Activated T-cell treated with anti-CD3 and anti-CD28 coated beads for 24 hours (primary cell): Measurements from ENCODE around the gene POLR2M.

Experiments used
- DNase-seq: peaks from one replicate; pipeline ENCODE4 v3.0.0-alpha.2; 2020; ENCODE audit warnings: low read depth

Gene POLR2M

GRCh38 chr15:57740048-57740447 lies 33.5 kb downstream of the POLR2M start:
- no peak for DNase-seq

- no peak for DNase-seq
Measured at GRCh38 chr15:57741089-57741488, 34.6 kb downstream of the POLR2M start.

GRCh38 chr15:57743424-57743823 lies 36.9 kb downstream of the POLR2M start:
- DNase-seq = no peak

- DNase-seq = no peak
Measured at GRCh38 chr15:57746786-57747185, 40.3 kb downstream of the POLR2M start.

GRCh38 chr15:57747206-57747896 lies 40.8 kb downstream of the POLR2M start:
- no peak for DNase-seq

- DNase-seq = no peak
Measured at GRCh38 chr15:57751177-57751800, 44.8 kb downstream of the POLR2M start.

GRCh38 chr15:57752436-57752835 lies 45.9 kb downstream of the POLR2M start:
- no peak for DNase-seq

GRCh38 chr15:57752840-57753239 lies 46.3 kb downstream of the POLR2M start:
- DNase-seq = no peak

- no peak for DNase-seq
Measured at GRCh38 chr15:57756466-57756865, 50.0 kb downstream of the POLR2M start.

GRCh38 chr15:57758560-57758959 lies 52.0 kb downstream of the POLR2M start:
- DNase-seq = no peak

GRCh38 chr15:57761562-57761961 lies 55.0 kb downstream of the POLR2M start:
- DNase-seq = no peak

- DNase-seq = no peak
Measured at GRCh38 chr15:57762302-57762701, 55.8 kb downstream of the POLR2M start.

GRCh38 chr15:57763176-57763964 lies 56.9 kb downstream of the POLR2M start:
- DNase-seq = no peak
